A673 (cell line): Measurements from ENCODE around the gene PDLIM5.

ENCODE experiments used
- EZH2 ChIP-seq: fragments of 200-600 bp; sonication (generic); IDR thresholded peaks from 2 replicates; pipeline ENCODE4 v1.6.1; 2017; ENCODE audit warnings: borderline replicate concordance, low read depth, mild to moderate bottlenecking, mixed read lengths, antibody characterized with exemption, low read length; ENCODE audit not compliant: poor library complexity, severe bottlenecking
- TF ChIP-seq, protein P1 (sequence below): fragments of 300-800, 200-600 bp; sonication (generic); conservative IDR thresholded peaks from 2 replicates; pipeline ENCODE4 v1.5.1; 2017; ENCODE audit warnings: low read depth, mild to moderate bottlenecking, antibody characterized with exemption, low read length, moderate library complexity, mixed read lengths

DNA sequence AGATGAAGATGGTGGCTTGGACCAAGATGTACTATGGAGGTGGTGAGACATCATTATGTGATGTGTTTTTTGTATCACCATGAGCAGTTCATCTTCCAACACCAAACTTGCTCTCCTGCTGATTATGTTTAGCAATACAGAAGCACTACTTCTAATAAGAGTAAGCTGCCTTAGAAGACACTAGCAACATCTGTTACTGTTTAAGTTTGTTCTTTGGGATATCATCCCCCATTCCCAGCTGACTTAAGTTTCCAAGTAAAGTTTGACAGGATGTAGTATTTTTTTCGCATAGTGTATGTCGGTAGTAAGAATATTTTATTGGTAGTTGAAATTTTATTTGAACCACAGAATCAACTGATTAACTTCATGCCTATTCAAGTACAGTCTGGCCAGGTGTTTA is 182.5 kb downstream of the PDLIM5 start:
- TF ChIP-seq, protein P1, sequence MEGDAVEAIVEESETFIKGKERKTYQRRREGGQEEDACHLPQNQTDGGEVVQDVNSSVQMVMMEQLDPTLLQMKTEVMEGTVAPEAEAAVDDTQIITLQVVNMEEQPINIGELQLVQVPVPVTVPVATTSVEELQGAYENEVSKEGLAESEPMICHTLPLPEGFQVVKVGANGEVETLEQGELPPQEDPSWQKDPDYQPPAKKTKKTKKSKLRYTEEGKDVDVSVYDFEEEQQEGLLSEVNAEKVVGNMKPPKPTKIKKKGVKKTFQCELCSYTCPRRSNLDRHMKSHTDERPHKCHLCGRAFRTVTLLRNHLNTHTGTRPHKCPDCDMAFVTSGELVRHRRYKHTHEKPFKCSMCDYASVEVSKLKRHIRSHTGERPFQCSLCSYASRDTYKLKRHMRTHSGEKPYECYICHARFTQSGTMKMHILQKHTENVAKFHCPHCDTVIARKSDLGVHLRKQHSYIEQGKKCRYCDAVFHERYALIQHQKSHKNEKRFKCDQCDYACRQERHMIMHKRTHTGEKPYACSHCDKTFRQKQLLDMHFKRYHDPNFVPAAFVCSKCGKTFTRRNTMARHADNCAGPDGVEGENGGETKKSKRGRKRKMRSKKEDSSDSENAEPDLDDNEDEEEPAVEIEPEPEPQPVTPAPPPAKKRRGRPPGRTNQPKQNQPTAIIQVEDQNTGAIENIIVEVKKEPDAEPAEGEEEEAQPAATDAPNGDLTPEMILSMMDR = no peak
- no peak for TF ChIP-seq EZH2
